CD4-positive, alpha-beta T cell treated with Interleukin-17A for 1 hour (primary cell): Measurements from ENCODE around the gene ARAP1.

ENCODE experiments used
- DNase-seq: peaks from one replicate; pipeline ENCODE4 v3.0.0-alpha.2; 2020

ARAP1 gene

GRCh38 chr11:72702577-72703241 lies 49.5 kb downstream of the ARAP1 start:
- DNase-seq = no peak

GRCh38 chr11:72702096-72702495 lies 50.1 kb downstream of the ARAP1 start:
- no peak for DNase-seq

GRCh38 chr11:72701466-72701865 lies 50.7 kb downstream of the ARAP1 start:
- no peak for DNase-seq

- no peak for DNase-seq
Measured at GRCh38 chr11:72700146-72700545, 52.1 kb downstream of the ARAP1 start.

- DNase-seq = no peak
Measured at GRCh38 chr11:72697814-72698213, 54.4 kb downstream of the ARAP1 start.

- DNase-seq = no peak
Measured at GRCh38 chr11:72696866-72697700, 55.1 kb downstream of the ARAP1 start.

- no peak for DNase-seq
Measured at GRCh38 chr11:72695354-72695753, 56.9 kb downstream of the ARAP1 start.

GRCh38 chr11:72693271-72693968 lies 58.8 kb downstream of the ARAP1 start:
- DNase-seq = no peak

- DNase-seq = no peak
Measured at GRCh38 chr11:72692498-72693237, 59.5 kb downstream of the ARAP1 start.

- DNase-seq = no peak
Measured at GRCh38 chr11:72690166-72690565, 62.0 kb downstream of the ARAP1 start.

- no peak for DNase-seq
Measured at GRCh38 chr11:72688929-72689328, 63.3 kb downstream of the ARAP1 start.

- no peak for DNase-seq
Measured at GRCh38 chr11:72688486-72688885, 63.7 kb downstream of the ARAP1 start.

GRCh38 chr11:72687326-72687725 lies 64.9 kb downstream of the ARAP1 start:
- DNase-seq = no peak

GRCh38 chr11:72686639-72687220 lies 65.5 kb downstream of the ARAP1 start:
- no peak for DNase-seq

- no peak for DNase-seq
Measured at GRCh38 chr11:72685560-72686480, 66.4 kb downstream of the ARAP1 start.

GRCh38 chr11:72684236-72684912 lies 67.8 kb downstream of the ARAP1 start:
- peak; percentile 46 for DNase-seq

GRCh38 chr11:72683782-72684200 lies 68.4 kb downstream of the ARAP1 start:
- DNase-seq = peak; percentile 61

- no peak for DNase-seq
Measured at GRCh38 chr11:72682858-72683243, 69.4 kb downstream of the ARAP1 start.

- DNase-seq = no peak
Measured at GRCh38 chr11:72682238-72682857, 69.9 kb downstream of the ARAP1 start.
